GM18502 (cell line): Measurements from ENCODE around the gene CRKL.

ENCODE experiments used
- ATAC-seq: cut with Tn5 transposase; IDR thresholded peaks from one replicate; pipeline ENCODE4 v1.9.1; 2021; ENCODE audit warnings: mild to moderate bottlenecking; ENCODE audit not compliant: unreplicated experiment, poor library complexity

Gene CRKL

GRCh38 chr22:20979243-20979809, 62.1 kb downstream of the CRKL start:
- no peak for ATAC-seq

DNA sequence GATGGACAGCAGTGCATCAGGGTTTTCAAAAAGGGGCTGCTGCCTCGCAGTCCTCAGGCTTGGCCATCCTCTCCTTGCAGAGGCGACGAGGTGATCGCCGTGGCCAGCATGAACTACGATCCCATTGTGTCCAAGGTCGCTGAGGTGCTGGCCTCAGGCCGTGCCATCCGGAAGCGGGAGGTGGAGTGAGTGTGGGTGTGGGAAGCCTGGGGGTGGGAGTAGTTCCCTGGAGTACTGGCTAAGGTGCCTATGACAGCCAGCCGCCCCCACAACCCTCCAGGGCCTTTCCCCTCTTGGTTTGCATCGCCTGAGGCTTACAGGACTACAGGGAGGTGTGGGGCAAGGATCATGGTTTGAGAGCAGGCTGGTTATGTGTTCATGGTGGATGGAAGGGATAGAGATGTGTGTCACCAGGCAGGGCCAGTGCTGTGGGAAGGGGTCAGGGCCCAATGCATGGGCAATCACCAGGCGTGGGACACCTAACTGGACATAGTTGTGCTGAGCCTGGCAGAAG, 62.8 kb downstream of the CRKL start:
- no peak for ATAC-seq

DNA sequence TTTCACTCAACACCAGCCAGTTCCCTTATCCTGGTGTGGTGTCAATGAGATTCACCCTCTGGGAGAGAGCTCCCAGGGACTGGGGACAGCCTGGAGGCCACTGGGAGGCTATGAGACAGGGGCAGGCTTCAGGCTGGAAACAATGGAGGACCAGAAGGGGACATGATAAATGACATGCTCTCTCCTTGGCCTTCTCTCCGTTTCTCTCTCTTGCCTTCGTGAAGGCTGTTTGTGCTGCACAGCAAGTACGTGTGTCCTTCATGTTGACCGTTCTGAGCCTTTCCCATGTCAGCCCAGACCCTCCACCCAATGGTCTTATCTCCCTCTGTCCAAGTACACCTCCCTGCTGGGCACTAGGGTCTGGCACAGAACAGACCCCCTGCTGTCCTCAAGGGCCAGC, 63.3 kb downstream of the CRKL start:
- ATAC-seq, result no peak

- ATAC-seq, result no peak
Measured at GRCh38 chr22:20980938-20981722, 63.9 kb downstream of the CRKL start.

- peak; percentile 86 for ATAC-seq
Measured at GRCh38 chr22:20981787-20982562, 64.8 kb downstream of the CRKL start, which contains the start of gene LZTR1. Gene LZTR1, plus strand, starts transcription at chr22:20982297. Its CDS starts 75 bp downstream, at chr22:20982372.

- peak; percentile 25 for ATAC-seq
Measured at GRCh38 chr22:20982563-20982882, 65.3 kb downstream of the CRKL start.

DNA sequence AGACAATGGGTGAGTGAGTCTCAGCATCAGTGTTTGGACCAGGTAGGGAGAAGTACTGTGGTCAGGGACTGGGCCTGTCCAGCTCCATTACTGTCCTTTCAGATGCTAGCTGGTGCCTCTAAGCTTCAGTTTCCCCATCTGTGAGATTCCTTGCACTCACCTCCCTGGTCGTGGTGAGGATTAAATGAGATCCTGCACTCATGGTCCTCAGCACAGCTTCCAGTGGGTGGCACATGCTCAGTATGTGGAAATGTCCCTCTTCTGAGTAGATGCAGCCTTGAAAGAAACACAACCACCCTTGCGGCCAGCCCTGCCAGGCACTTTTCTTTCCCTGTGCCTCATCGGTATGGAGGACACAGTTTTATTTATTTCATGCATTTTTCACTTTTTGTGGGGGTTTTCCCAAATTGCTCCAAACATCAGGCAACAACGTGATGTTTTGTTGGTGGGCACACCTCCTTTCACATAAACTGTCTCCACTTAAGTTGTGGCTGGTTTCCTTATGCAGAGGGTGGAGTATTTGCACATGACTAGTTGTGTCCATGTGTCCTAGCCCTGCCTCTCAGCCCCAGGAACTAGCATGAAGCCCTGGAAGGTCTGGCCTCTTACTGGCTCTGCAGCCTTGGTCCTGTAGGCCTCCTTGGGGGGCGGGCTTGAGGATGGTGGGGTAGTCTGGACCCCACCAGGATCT, 66.0 kb downstream of the CRKL start:
- no peak for ATAC-seq

GRCh38 chr22:20985720-20986119, 68.5 kb downstream of the CRKL start:
- ATAC-seq, result no peak

DNA sequence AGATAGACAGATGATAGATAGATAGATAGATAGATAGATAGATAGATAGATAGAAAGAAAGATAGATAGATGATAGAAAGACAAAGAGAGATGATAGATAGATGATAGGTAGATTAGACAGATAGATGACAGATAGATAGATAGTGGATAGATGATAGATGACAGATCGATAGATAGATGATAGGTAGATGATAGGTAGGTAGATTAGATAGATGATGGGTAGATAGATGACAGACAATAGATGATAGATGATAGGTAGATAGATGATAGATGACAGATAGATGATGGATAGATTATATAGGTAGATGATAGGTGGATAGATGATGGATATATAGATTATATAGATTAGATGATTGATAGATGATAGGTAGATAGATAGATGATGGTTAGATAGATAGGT, 69.2 kb downstream of the CRKL start:
- no peak for ATAC-seq

DNA sequence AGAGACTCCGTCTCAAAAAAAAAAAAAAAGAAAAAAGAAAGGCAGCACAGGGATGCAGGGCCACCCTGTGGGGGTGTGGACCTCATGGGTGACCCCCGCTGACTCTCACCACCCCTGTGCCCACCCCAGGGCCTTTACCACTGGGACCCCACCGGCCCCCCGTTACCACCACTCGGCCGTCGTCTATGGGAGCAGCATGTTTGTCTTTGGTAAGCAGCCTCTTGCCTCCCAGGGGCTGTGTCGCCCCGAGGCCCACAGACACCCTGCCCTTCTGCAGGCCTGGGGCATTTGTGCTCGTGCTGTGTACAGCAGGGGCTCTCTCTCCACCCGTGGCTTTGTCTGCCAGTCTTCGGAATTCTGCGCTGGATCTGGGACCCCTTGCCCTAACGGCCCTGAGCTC, 70.2 kb downstream of the CRKL start:
- ATAC-seq, result no peak

- ATAC-seq, result no peak
Measured at GRCh38 chr22:20988573-20989322, 71.5 kb downstream of the CRKL start.

DNA sequence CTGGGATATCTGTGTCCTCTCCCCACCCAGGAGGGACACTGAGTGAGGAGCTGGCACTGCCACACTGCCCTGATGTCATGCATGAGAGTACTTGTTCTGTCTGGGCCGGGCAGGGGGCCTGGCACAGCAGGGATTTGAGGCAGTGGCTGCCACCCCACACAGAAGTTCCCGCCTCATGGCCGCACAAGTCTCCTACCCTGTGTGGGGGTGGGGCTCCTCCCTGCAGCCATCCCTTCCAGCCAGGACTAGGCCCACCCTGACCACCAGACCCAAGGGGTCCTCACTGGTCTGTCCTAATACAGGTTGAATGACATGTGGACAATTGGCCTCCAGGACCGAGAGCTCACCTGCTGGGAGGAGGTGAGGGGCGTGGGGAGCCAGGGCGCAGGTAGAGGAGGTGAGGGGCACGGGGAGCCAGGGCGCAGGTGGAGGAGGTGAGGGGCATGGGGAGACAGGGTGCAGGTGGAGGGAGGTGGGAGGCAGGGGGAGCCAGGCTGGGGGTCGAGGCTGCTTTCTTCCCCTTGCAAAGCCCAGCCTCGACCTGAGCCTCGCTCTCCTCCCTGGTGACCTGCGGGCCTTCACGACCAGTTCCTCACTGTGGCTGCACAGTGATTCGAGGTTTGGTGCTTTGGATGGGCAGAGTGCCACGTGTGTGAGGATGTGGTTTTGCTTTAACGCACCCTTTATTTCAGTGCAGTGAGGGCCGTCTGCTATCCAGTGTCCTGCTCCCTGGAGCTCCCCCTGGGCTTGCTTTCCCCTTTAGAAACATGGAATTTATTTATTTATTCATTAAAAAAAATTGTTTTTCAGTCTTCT, 72.3 kb downstream of the CRKL start:
- ATAC-seq, result no peak

DNA sequence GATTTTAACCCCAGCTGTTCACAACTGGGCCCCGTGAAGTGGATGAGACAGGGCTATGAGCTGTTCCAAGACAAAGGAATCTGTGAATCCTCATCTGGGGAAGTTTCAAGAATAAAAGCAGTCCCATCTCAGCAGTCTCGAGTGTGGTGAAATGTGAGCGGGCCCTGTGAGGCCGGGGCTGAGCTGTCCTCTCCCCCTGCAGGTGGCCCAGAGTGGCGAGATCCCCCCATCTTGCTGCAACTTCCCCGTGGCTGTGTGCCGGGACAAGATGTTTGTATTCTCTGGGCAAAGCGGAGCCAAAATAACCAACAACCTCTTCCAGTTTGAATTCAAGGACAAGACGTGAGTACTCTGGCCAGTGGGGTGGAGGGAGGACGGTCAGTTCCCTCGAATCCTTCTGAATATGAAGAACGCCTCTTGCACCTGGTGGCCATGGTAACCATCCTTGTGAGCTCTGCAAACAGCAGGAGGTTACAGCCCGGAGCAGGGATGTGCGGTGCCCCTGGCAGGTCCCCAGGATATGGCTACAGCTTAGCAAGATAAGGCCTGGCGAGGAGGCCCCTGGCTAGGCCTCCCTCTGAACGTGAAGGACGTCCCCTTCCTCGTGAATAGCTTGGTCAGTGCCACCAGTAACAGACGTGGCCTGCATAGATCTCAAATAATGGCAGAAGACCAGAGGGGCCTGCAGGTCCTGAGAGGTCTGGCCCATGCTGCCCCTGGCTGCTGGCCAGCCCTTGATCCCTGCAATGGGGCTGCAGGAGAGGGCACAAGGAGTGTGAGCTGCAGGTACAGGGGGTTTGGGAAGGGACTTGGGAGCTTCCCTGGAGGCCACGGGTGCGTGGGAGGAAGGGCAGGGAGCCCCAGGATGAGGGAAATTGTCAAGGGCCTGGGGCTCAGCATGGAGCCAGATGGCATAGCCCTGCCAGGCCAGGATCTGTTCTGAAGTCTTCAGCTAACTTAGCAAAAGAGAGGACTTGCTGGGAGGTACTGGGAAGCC, 73.3 kb downstream of the CRKL start:
- no peak for ATAC-seq

- no peak for ATAC-seq
Measured at GRCh38 chr22:20991252-20992055, 74.2 kb downstream of the CRKL start.

GRCh38 chr22:20992056-20992442, 74.8 kb downstream of the CRKL start:
- ATAC-seq, result no peak

DNA sequence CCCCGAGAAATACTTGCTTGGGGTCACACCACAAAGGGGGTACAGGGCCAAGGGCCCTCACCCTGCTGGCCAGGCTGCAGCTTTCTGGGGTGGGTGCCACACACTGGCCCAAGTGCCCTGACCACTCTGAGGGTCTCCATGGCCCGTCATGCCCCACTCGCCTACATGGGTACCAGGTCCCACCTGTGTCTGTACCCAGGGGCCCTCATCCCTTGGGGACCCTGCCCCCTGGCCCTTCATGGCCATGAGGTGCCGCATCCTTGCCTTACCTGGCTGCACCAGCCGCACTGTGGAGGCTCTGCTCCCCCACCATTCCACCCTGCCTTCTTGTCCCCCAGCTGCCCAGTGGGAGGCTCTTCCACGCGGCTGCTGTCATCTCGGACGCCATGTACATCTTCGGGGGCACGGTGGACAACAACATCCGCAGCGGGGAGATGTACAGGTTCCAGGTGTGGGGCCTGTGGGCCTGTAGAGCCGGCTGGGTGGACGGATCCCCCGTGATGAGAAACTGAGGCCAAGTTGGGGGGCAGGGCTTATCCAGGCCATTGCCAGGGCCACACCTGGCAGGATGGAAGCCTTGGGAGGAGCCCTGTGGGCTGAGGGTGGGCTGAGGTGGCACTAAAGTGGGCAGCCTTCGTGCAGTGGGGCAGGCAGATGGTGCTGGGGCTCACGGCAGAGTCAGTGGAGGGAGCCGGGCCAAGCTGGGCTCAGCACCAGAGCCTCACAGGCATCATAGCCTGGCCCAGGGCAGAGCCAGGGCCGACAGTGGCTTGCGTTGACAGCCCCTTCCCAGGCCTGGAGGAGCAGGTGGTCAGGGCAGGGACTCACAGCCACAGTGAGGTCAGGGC, 75.5 kb downstream of the CRKL start:
- ATAC-seq, result no peak
